HEK293 (cell line): ENCODE data around the gene CAMSAP3.

Experiments
- CTCF ChIA-PET: fragments of 350-600 bp; formaldehyde crosslinking; extraction: SDS; loops from one replicate; lab custom pipeline; 2021; ENCODE audit warnings: antibody characterized with exemption; lab: Yijun Ruan, JAX
- POLR2A ChIA-PET: fragments of 300-600 bp; formaldehyde crosslinking; extraction: SDS; loops from one replicate; lab custom pipeline; 2020; ENCODE audit warnings: antibody characterized with exemption, inconsistent platforms; lab: Yijun Ruan, JAX
- H3K27ac ChIP-seq: fragments of 200-500 bp; sonication (Bioruptor generic); 2 replicates; pipeline ENCODE4 v1.5.1; 2014; ENCODE audit warnings: low read depth, low read length, control low read depth, inconsistent platforms; ENCODE audit errors: extremely low read depth
- H3K36me3 ChIP-seq, 2 experiments: fragments of 200-500 bp in 1 of 2; sonication (Bioruptor generic) in 1 of 2; 1 replicate in 1 of 2; 2 replicates in 1 of 2; pipeline ENCODE4 v1.5.1; 2014 to 2017; ENCODE audit warnings: inconsistent platforms in 2 of 2, low read length in 2 of 2; ENCODE audit not compliant: control insufficient read depth in 2 of 2, insufficient read depth in 1 of 2
- H3K4me1 ChIP-seq: fragments of 200-500 bp; sonication (Bioruptor generic); 2 replicates; pipeline ENCODE4 v1.5.1; 2014; ENCODE audit warnings: mild to moderate bottlenecking, low read length, inconsistent platforms; ENCODE audit not compliant: control insufficient read depth, insufficient read depth
- H3K4me3 ChIP-seq: 2 replicates; pipeline ENCODE4 v1.5.1; 2011; ENCODE audit warnings: low read depth, mild to moderate bottlenecking, control low read depth, low read length, moderate library complexity
- H3K9me3 ChIP-seq: fragments of 200-500 bp; sonication (Bioruptor generic); 2 replicates; pipeline ENCODE4 v1.5.1; 2014; ENCODE audit warnings: low read depth, low read length, inconsistent platforms; ENCODE audit not compliant: control insufficient read depth, insufficient read depth
- MEIS1 ChIP-seq: sonication (generic); formaldehyde crosslinking; IDR thresholded peaks from 2 replicates; pipeline ENCODE4 v1.8.1; 2022; ENCODE audit warnings: missing genetic modification reagents, mild to moderate bottlenecking, borderline replicate concordance
- ZBTB17 ChIP-seq: fragments of 450-650 bp; formaldehyde crosslinking; IDR thresholded peaks from 2 replicates; pipeline ENCODE4 v1.5.1; 2016; ENCODE audit warnings: missing biosample characterization, missing genetic modification characterization
- ZBTB20 ChIP-seq: fragments of 450-650 bp; formaldehyde crosslinking; IDR thresholded peaks from 2 replicates; pipeline ENCODE4 v1.5.1; 2016; ENCODE audit warnings: missing biosample characterization, missing genetic modification characterization
- ZBTB48 ChIP-seq: fragments of 450-650 bp; formaldehyde crosslinking; IDR thresholded peaks from 2 replicates; pipeline ENCODE4 v1.5.1; 2016; ENCODE audit warnings: missing biosample characterization, missing genetic modification characterization
- ZNF2 ChIP-seq: fragments of 450-650 bp; formaldehyde crosslinking; IDR thresholded peaks from 2 replicates; pipeline ENCODE4 v1.5.1; 2016; ENCODE audit warnings: missing biosample characterization, missing genetic modification characterization
- ZNF37A ChIP-seq: fragments of 450-650 bp; IDR thresholded peaks from 2 replicates; pipeline ENCODE4 v1.5.1; 2018; ENCODE audit warnings: missing biosample characterization, missing genetic modification characterization
- ZNF785 ChIP-seq: fragments of 450-650 bp; formaldehyde crosslinking; IDR thresholded peaks from 2 replicates; pipeline ENCODE4 v1.5.1; 2016; ENCODE audit warnings: missing biosample characterization, missing genetic modification characterization
- ZSCAN30 ChIP-seq: fragments of 450-650 bp; IDR thresholded peaks from 2 replicates; pipeline ENCODE4 v1.5.1; 2018; ENCODE audit warnings: missing biosample characterization, mild to moderate bottlenecking, missing genetic modification characterization, moderate library complexity
- ZSCAN4 ChIP-seq: fragments of 450-650 bp; formaldehyde crosslinking; IDR thresholded peaks from 2 replicates; pipeline ENCODE4 v1.5.1; 2017; ENCODE audit warnings: missing biosample characterization, missing genetic modification characterization
- TF ChIP-seq, protein P1 (sequence below): fragments of 450-650 bp; formaldehyde crosslinking; IDR thresholded peaks from 2 replicates; pipeline ENCODE4 v1.5.1; 2016; ENCODE audit warnings: missing biosample characterization, missing genetic modification characterization
- TF ChIP-seq, protein P2 (sequence below): fragments of 450-650 bp; formaldehyde crosslinking; IDR thresholded peaks from 2 replicates; pipeline ENCODE4 v1.5.1; 2016; ENCODE audit warnings: missing biosample characterization, missing genetic modification characterization
- TF ChIP-seq, protein P3 (sequence below): fragments of 450-650 bp; formaldehyde crosslinking; IDR thresholded peaks from 2 replicates; pipeline ENCODE4 v1.5.1; 2017; ENCODE audit warnings: missing biosample characterization, missing genetic modification characterization

CAMSAP3 gene

GRCh38 chr19:7602935-7603497 lies 7.4 kb downstream of the CAMSAP3 start:
- POLR2A ChIA-PET, result interaction anchor here (0.6 kb wide), 1 partner anchor 9 kb away, joined by 3 read pairs; no protein-coding TSS in a partner anchor

GRCh38 chr19:7603919-7604318 lies 8.3 kb downstream of the CAMSAP3 start:
- CTCF ChIA-PET, result interaction anchor here (0.6 kb wide), 1 partner anchor 40 kb away, joined by 5 read pairs; no protein-coding TSS in a partner anchor

More at GRCh38 chr19:7602935-7603497, 7.4 kb downstream of the CAMSAP3 start:
- CTCF ChIA-PET, result no interaction called here
- no peak overlapping the region for H3K27ac ChIP-seq
- H3K4me1 ChIP-seq, result no peaks in the 10 kb centered on the region; the same call in 1 of the 2 replicates
- no peak for TF ChIP-seq ZBTB20 (tag by site-specific recombination)
- TF ChIP-seq, protein P1, sequence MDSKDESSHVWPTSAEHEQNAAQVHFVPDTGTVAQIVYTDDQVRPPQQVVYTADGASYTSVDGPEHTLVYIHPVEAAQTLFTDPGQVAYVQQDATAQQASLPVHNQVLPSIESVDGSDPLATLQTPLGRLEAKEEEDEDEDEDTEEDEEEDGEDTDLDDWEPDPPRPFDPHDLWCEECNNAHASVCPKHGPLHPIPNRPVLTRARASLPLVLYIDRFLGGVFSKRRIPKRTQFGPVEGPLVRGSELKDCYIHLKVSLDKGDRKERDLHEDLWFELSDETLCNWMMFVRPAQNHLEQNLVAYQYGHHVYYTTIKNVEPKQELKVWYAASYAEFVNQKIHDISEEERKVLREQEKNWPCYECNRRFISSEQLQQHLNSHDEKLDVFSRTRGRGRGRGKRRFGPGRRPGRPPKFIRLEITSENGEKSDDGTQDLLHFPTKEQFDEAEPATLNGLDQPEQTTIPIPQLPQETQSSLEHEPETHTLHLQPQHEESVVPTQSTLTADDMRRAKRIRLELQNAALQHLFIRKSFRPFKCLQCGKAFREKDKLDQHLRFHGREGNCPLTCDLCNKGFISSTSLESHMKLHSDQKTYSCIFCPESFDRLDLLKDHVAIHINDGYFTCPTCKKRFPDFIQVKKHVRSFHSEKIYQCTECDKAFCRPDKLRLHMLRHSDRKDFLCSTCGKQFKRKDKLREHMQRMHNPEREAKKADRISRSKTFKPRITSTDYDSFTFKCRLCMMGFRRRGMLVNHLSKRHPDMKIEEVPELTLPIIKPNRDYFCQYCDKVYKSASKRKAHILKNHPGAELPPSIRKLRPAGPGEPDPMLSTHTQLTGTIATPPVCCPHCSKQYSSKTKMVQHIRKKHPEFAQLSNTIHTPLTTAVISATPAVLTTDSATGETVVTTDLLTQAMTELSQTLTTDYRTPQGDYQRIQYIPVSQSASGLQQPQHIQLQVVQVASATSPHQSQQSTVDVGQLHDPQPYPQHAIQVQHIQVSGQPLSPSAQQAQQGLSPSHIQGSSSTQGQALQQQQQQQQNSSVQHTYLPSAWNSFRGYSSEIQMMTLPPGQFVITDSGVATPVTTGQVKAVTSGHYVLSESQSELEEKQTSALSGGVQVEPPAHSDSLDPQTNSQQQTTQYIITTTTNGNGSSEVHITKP (tag by site-specific recombination), result peak; percentile 81
- TF ChIP-seq ZSCAN30, result no peak
- TF ChIP-seq ZNF2 (tag by site-specific recombination), result no peak
- no peak for TF ChIP-seq ZNF785
- TF ChIP-seq, protein P2, sequence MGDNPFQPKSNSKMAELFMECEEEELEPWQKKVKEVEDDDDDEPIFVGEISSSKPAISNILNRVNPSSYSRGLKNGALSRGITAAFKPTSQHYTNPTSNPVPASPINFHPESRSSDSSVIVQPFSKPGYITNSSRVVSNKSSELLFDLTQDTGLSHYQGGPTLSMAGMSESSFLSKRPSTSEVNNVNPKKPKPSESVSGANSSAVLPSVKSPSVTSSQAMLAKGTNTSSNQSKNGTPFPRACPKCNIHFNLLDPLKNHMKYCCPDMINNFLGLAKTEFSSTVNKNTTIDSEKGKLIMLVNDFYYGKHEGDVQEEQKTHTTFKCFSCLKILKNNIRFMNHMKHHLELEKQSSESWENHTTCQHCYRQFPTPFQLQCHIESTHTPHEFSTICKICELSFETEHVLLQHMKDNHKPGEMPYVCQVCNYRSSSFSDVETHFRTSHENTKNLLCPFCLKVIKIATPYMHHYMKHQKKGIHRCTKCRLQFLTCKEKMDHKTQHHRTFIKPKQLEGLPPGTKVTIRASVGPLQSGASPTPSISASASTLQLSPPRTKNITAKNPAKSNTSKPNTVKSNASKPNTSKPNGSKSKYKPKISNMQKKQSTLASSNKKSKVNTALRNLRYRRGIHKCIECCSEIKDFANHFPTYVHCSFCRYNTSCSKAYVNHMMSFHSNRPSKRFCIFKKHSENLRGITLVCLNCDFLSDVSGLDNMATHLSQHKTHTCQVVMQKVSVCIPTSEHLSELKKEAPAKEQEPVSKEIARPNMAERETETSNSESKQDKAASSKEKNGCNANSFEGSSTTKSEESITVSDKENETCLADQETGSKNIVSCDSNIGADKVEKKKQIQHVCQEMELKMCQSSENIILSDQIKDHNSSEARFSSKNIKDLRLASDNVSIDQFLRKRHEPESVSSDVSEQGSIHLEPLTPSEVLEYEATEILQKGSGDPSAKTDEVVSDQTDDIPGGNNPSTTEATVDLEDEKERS (tag by site-specific recombination), result no peak
- H3K4me3 ChIP-seq, result no peak overlapping the region
- H3K36me3 ChIP-seq, result peaks cover 0 to 12% of the 10 kb centered on the region in 2 experiments; a peak in 2 of 3 replicates
- no peaks in the 10 kb centered on the region for H3K9me3 ChIP-seq

More at GRCh38 chr19:7603919-7604318, 8.3 kb downstream of the CAMSAP3 start:
- Histone ChIP-seq H3K4me1 (no peaks in the 10 kb centered on the region; the same call in 1 of the 2 replicates), H3K4me3 (no peak overlapping the region), H3K27ac (no peak overlapping the region), H3K36me3 (peaks cover 5 to 16% of the 10 kb centered on the region in 2 experiments; a peak in 2 of 3 replicates), H3K9me3 (no peaks in the 10 kb centered on the region)
- TF ChIP-seq ZSCAN4 (tag by site-specific recombination) (no peak), MEIS1 (CRISPR knock-in tag) (no peak), ZBTB48 (tag by site-specific recombination) (0 out of 2 replicates have a peak, but pooled peaks have one; percentile 7), ZNF37A (tag by site-specific recombination) (no peak), ZBTB17 (tag by site-specific recombination) (0 out of 2 replicates have a peak, but pooled peaks have one; percentile 5)
- TF ChIP-seq, protein P3, sequence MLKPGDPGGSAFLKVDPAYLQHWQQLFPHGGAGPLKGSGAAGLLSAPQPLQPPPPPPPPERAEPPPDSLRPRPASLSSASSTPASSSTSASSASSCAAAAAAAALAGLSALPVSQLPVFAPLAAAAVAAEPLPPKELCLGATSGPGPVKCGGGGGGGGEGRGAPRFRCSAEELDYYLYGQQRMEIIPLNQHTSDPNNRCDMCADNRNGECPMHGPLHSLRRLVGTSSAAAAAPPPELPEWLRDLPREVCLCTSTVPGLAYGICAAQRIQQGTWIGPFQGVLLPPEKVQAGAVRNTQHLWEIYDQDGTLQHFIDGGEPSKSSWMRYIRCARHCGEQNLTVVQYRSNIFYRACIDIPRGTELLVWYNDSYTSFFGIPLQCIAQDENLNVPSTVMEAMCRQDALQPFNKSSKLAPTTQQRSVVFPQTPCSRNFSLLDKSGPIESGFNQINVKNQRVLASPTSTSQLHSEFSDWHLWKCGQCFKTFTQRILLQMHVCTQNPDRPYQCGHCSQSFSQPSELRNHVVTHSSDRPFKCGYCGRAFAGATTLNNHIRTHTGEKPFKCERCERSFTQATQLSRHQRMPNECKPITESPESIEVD (tag by site-specific recombination), result no peak
- POLR2A ChIA-PET, result no interaction called here
